HuH-7.5 (cell line): ENCODE measurements around the gene GALNT16.
"Not testable (repeated sequence)": the region's sequence is repeated elsewhere in the genome, so short reads cannot be mapped to it uniquely, and the experiment has no call there.

Source experiments
- DNase-seq: peaks from one replicate; pipeline ENCODE4 v3.0.0; 2011; ENCODE audit warnings: low spot score

Gene GALNT16

DNA sequence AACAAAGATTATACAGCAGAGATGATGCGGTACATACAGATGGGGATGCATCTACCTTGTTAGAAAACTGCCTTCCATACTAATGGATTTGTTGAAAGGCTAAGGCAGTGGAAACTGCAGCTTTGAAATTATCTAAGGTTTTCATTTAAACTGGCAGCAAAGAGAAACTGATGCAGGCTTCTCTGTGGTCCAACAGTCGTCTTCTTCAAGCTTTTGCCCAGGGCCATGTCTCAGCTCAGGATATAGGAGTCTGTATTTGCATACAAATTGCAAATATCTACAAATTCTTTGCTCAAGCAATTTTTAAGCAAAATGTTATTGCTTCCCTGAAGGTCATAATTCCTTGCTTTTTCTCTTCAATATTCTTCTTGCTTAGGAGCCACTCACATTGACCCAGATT, 104.4 kb downstream of the GALNT16 start:
- no peak for DNase-seq

DNA sequence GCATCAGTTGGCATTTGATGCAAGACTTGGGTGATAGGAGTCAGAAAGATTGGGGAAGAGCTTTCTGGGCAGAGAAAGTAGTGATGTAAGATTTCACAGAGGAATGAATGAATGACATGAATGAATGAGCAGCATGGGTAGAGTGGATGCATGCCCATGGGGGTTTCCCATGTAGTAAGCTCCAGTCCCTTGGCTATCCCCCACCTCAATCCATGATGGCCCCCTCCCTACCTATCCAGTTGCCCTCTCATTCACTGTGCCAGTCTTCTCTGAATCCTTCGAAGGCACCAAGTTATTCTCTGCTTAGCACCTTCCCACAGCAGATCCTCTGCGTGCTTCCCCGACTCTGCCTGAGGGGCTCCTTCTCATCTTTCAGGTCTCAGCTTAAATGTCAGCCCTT, 106.1 kb downstream of the GALNT16 start:
- DNase-seq, result no peak

DNA sequence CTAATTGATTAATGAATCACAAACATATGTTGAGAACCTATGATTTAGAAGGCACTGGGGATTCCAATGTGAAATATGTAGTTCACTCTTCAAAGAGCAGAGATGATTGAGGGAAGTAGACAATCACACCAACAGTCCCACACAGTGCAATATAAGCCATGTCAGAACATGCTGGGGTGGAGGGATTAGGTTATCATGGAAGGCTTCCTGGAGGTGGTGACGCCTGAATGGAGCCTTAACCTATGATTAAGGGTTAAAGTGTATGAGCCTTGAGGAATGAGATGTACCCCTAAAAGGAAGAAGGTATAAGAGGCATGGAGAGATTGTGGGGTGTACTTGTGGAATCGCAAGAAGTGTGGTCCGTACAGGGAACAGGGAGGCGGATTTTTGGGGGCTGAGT, 106.8 kb downstream of the GALNT16 start:
- DNase-seq, result no peak

DNA sequence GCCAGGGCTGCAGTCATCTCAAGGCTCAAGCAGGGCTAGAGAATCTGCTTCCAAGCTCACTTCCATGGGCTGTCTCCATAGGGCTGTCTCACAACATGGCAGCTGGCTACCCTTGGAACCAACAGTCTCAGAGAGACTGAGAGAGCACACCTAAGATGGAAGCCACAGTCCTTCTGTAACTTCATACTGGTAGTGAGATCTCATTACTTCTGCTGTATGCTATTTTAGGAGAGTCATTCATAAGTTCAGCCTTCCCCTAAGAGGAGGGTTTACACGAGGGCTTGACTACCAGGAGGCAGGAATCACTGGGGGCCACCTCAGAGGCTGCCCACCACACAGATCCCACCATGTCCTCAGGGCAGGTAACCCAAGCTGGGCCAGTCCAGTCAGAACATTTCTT, 108.4 kb downstream of the GALNT16 start:
- DNase-seq, result no peak

DNA sequence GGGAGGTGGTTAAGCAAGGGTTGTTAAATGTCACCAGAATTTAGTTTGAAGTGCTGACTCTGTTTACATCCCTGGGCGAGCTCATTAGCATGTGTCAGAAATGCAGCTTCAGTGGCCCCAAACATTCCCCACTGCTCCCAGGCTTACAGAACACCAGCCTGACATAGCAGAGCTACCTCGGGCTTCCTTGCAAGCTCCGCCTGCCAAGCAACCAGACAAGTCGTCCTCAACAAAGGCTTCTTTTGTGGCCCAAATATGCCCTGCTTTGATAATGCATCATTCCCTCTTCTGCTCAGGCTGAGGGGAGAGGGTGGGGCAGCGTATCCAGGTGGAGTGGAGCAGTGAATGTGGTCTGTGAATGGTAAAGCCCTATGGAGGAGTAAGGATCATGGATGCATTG, 110.1 kb downstream of the GALNT16 start:
- no peak for DNase-seq

DNA sequence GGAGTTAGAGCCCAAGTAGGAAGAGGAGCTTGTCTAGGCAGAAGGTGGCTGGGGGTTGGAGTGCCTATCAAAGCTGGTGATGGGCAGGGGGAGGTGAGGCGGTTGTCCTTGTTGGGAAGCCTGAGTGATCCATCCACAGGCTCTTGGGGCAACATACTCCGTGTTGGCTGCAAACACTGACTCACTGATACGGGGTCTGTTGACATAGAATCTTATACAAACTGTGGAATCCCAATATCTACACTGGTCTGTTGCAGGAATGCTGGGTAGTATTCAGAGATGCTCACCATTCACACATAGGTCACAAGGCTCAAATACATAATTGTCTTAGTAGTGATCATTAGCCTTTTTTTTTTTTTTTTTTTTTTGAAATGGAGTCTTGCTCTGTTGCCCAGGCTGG, 112.2 kb downstream of the GALNT16 start:
- DNase-seq, result no peak

DNA sequence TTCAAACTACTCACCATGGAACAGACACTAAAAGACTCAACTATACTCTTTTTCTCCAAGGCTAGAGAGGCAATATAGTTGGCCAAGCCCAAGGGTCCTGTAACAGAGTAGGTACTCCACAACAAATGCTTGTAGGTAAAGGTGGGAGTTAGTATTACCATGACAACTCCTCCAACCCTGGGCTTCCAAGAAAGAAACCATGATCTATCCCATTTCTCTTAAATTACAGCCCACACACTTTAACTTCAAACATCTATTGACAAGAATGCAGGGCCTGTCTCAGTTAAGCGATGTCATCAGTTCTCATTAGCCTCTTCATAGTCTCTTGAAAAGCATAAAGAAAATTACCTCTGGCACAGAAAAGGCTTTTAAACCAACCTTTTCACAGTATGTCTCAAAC, 113.1 kb downstream of the GALNT16 start:
- DNase-seq, result no peak

DNA sequence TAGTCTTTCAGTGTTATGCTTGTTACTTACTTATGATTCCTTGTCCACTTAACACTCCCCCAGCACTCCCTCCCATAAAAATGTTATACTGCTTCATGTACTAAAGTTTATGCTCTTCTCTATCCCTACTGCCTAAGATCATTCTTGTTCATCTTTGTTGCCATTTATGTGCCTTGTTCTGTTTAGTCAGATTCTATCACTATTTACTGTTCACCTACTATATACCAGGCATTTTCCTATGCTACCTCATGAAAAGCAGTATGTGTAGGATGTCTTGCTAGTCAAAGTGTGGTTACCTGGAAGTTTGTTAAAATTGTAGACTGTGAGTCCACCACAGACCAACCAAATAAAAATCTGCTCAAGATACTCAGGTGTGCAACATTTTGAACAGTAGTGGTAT, 114.3 kb downstream of the GALNT16 start:
- DNase-seq, result no peak

DNA sequence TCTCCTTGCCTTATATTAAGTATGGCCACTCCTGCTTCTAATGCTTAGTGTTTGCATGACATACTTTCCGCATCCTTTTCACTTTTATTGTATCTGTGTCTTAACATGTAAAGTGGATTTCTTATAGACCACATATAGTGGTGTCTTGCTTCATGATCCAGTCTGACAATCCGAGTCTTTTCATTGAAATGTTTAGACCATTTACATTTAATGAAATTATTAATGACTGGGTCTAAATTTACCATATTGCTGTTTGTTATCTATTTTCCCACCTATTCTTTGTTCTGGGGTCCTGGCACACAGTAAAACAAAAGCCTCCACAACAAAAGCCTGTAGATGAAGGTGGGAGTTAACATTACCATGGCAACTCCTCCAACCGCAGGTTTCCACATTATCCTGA, 115.2 kb downstream of the GALNT16 start:
- no peak for DNase-seq

DNA sequence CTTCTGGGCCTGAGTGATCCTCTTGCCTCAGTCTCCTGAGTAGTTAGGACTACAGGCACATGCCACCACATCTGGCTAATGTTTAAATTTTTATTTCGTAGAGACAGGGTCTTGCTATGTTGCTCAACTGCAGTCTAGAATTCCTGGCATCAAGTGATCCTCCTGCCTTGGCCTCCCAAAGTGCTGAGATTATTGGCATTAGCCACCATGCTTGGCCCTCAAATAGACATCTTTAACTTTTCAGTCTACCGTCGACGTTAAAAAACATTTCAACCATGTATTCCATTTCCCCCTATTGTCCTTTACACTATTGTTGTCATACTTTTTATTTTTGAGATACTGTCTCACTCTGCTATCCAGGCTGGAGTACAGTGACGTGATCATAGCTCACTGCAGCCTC, 115.8 kb downstream of the GALNT16 start:
- DNase-seq, result no peak

DNA sequence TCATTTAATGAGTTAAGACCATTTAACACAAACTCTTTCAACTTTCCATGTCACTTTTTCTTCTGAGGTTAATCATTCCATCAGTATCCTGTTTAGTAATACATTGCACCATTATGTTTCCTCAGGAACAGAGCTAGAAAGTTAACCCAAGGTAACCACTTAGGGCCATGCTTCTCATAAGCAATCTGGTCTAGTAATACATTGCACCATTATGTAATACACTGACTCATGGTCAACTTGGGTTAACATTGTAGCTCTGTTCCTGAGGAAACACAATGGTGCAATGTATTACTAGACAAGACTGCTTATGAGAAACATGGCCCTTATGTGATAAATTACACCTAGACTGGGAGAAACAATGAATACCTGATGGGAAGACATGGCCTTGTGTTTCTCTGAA, 116.5 kb downstream of the GALNT16 start:
- no peak for DNase-seq

DNA sequence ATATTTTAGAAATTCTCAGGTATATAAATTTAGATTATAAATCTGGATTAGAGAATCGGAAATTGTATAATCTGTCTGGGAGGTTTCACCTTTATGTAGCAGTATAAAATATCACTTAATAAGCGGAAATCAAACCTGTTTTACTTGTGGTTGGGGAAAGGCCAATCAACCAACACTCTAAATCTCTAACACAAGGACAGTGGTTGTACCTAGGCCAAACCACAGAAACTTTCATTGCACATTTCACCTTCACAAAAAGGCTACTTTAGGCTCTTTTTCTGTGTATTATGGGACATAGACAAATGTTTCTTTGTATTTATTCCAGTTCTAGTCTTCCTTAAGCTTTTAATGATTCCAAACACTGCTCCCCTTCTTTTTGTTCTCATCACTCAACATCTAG, 118.3 kb downstream of the GALNT16 start:
- no peak for DNase-seq

DNA sequence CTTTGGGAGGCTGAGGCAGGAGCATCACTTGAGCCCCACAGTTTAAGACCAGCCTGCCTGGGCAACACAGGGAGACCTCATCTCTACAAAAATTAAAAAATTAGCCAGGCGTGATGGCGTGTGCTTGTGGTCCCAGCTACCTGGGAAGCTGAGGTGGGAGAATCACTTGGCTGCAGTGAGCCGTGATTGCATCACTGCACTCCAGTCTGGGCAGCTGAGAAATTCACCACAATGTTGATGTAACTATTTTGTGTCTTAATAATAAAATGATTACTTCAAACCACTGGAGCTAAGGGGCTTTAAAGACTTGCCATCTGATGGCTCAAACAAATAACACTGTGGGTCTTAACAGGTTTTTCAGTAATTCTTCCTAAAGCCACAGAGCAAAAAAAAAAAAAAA, 127.4 kb downstream of the GALNT16 start:
- DNase-seq, result no peak

DNA sequence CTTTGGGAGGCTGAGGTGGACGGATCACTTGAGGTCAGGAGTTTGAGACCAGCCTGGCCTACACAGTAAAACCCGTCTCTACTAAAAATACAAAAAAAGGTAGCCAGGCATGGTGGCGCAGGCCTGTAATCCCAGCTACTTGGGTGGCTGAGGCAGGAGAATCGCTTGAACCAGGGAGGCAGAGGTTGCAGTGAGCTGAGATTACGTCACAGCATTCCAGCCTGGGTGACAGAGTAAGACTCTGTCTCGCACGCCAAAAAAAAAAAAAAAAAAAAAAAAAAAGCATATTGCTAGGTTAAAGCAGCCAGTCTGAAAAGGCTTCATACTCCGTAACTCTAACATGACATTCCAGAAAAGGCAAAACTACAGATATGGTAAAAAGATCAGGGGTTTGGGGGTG, 131.4 kb downstream of the GALNT16 start:
- not testable (repeated sequence) for DNase-seq

DNA sequence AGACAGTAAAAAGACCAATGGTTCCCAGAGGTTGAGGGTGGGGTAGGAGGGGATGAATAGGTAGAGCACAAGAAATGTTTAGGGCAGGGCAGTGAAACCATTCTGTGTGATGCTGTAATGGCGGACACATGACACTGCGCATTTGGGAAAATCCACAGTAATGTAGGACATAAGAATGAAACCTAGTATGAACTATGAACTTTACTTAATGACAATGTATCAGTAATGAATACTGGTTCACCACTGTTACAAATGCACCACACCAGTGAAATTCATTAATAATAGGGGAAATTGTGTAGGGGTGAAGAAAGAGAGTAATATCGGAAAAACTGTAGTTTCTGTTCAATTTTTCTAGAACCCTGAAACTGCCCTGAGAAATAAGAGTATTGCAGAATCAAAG, 132.5 kb downstream of the GALNT16 start:
- no peak for DNase-seq

DNA sequence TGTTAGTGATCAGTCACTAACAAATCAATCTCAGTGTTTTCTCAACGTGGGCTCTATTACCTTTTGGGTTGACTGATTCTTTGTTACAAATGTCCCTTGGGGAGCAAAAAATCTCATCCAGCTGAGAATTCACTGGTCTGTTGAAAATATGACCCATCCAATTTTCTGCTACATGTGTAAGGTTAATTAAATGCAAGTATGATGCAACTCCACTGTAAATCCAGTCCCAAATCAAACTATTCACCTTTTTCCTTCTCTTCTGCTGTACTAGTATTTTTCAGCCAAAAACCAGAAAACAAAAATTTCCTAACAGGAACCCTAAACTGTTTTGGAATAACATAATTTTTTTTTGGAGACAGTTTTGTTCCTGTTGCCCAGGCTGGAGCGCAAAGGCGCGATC, 136.0 kb downstream of the GALNT16 start:
- no peak for DNase-seq

DNA sequence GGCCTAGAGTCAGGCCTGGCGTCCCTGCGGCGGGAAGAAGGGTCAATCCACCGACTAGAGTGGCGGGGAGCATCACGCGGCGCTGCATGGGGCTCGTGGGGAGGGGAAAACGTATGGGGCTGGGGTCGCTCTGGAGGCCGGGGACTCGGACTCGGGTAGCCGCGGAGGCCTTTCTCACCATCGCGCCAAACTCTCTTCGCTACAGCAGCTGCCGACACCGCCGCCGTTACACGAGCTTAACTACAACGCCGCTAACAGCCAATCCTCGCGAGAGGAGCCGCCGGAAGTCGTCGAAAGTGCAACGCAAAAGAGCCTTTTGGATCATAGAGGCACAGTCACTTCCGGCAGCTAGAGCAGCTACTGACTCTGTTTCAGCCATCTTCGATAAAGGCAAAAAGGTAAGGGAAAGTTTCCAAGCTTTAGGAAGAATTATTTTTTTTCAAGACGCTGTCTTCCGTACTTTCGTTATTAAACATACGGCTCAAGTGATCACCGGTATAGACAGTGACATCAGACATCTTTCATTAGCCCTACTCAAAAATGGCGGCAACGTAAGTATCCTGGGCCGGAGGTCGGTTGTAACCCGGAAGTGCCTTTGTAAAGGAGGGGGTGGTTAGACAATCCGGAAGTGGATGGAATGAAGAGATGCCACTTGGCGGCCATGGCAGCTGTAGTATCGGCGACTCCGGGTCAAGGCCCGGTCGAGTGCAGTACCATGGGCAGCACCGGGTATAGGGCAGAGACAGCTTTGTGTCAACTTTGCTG, 138.3 kb downstream of the GALNT16 start, which contains the start of the genes ERH and SLC39A9:
Gene ERH (minus strand): TSS at position 247 of the 765 bp plus-strand sequence. CDS start 66 bp downstream, at position 181.
Gene SLC39A9 (plus strand): TSS at position 640 of the 765 bp plus-strand sequence. CDS start 678 bp downstream, outside the sequence.
- peak; percentile 73 for DNase-seq

DNA sequence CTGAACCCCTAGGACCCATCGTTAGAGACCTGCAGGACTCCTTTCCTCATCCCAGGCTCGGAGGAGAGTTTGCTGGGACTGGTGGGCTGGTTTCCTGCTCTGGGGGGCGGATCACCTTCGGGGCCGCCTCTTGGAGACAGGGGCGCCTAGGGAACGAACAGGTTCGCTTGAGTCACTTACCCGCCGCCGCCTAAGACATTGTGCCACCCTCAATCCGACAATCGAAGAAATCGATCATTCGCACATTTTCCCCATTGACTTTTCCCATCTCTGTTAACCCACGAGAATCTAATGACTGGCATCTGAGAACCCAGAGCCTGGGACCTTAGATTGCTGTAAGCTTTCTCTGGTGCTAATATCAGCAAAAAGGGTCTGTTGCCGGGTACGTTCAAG, 138.9 kb downstream of the GALNT16 start:
- no peak for DNase-seq

DNA sequence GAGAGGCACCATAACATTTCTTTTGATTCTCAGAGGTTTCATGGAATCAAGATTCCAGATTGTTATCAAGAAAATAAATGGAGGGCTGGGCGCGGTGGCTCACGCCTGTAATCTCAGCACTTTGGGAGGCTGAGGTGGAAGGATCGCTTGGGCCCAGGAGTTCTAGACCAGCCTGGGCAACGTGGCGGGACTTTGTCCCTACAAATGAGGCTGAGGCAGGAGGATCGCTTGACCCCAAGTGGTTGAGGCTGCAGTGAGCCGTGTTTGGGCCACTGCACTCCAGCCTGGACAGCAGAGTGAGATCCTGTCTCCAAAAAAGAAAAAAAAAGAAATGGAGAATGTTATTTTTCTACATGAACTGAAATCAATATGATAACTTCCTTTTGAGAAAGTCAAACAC, 139.8 kb downstream of the GALNT16 start:
- no peak for DNase-seq

DNA sequence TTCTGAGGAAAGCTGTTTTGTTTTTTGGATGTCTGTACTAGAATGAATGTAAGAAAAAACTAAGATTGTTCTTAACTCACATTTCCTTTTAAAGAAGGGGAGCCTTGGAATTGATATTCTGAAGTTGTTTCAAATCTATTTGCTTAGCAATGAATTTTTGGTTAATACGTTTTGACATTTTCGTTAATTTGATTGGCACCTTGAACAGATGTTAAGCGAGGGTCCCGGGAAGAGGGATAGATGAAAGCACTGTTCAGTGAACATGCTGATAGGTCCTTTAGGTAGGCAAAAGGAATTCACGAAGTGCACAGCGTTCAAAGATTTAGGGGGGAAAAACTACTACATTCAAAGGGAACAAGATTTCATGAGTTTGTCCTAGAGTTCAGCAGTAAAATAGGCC, 140.2 kb downstream of the GALNT16 start:
- no peak for DNase-seq

DNA sequence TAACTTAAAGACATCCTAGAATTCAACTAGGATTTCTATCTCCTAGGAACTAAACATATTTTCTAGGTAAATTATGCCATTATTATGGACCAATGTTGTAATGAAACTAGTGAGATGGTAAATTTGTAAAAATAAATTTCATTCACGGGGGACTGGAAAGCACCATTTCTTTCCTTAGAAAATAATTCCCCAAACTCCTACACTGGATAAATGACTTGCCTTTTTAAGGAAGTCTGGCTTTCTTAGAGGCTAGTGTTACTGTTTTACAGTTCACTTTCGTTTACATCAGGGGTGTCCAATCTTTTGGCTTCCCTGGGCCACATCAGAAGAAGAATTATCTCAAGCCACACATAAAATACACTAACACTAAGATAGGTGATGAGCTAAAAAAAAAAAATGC, 141.9 kb downstream of the GALNT16 start:
- DNase-seq, result no peak

DNA sequence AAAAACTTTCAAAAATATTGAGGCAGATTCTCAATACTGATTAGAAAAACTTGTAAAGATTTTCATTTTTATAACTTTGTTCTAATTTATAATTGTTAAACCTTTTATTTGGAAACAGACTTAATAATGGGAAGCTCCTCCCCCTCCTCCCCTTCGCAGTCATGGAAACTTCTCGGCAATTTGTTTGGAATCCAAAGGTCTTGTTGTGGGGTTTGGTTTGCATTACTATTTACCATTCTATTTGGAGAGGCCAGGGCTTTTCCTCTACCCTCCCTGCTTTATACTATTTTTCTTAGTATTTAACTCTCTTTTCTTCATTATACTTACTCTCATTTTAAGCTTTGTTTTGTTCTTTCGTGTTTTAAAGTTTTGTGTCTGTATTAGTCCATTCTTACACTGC, 144.5 kb downstream of the GALNT16 start:
- DNase-seq, result no peak

DNA sequence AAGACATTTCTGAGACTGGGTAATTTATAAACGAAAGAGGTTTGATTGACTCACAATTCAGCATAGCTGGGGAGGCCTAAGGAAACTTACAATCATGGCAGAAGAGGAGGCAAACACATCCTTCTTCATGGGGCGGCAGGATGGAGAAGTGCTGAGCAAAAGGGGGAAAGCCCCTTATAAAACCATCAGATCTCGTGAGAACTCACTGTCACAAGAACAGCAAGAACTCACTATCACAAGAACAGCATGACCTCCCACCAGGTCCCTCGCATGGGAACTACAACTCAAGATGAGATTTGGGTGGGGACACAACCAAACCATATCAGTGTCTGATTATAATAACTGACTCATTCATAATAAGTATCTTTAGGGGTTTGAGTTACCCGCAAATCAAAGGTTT, 144.9 kb downstream of the GALNT16 start:
- DNase-seq, result no peak

DNA sequence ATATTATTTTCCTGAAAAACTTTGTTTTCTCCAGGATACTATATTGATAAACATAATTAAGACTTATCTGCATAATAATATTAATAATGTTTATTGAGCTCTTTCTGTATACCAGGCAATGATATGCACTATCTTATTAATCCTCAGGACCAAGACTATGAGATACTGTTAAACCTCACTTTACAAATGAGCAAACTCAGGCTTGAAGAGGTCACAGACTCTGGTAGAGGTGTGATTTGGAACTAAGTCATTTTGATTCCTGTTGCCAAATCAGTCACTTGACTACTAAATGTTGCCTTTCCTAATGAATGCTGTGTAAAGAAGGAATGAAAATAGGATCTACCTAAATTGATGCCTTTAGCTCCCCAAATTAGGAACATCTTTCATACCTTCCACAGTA, 145.8 kb downstream of the GALNT16 start:
- no peak for DNase-seq
